GM23248 (cell line): ENCODE measurements around the gene KCNG2. TPM values are rescaled to one million over a fixed set of nuclear protein-coding genes. Genes with fewer than 3 reads are reported as not detected.
"Not testable (repeated sequence)": the region's sequence is repeated elsewhere in the genome, so short reads cannot be mapped to it uniquely, and the experiment has no call there.

Experiments used
- DNase-seq: peaks from one replicate; pipeline ENCODE4 v3.0.0-alpha.2; 2015
- H2AFZ ChIP-seq: fragments of 200-600 bp; sonication (generic); 2 replicates; pipeline ENCODE4 v1.6.1; 2016; ENCODE audit warnings: antibody characterized with exemption
- H3F3A ChIP-seq: fragments of 200-600 bp; sonication (generic); 2 replicates; pipeline ENCODE4 v1.6.1; 2016; ENCODE audit warnings: mild to moderate bottlenecking, antibody characterized with exemption, mixed run types; ENCODE audit not compliant: insufficient read depth
- H3K27ac ChIP-seq: fragments of 200-600 bp; sonication (generic); 2 replicates; pipeline ENCODE4 v1.5.1; 2016; ENCODE audit warnings: mild to moderate bottlenecking
- H3K27me3 ChIP-seq: fragments of 200-600 bp; sonication (generic); replicated peaks from 2 replicates; pipeline ENCODE4 v1.6.1; 2016; ENCODE audit warnings: mild to moderate bottlenecking; ENCODE audit not compliant: insufficient read depth
- H3K36me3 ChIP-seq: fragments of 200-600 bp; sonication (generic); 2 replicates; pipeline ENCODE4 v1.6.1; 2016; ENCODE audit warnings: low read depth, mild to moderate bottlenecking
- H3K4me1 ChIP-seq: fragments of 200-600 bp; sonication (generic); 2 replicates; pipeline ENCODE4 v1.6.1; 2016; ENCODE audit warnings: mild to moderate bottlenecking; ENCODE audit not compliant: insufficient read depth
- H3K4me2 ChIP-seq: fragments of 200-600 bp; sonication (generic); one replicate; pipeline ENCODE4 v1.6.1; 2016; ENCODE audit warnings: mild to moderate bottlenecking; ENCODE audit not compliant: unreplicated experiment
- H3K4me3 ChIP-seq: fragments of 200-600 bp; sonication (generic); 2 replicates; pipeline ENCODE4 v1.5.1; 2016; ENCODE audit warnings: mild to moderate bottlenecking
- H3K79me2 ChIP-seq: fragments of 200-600 bp; sonication (generic); 2 replicates; pipeline ENCODE4 v1.6.1; 2016; ENCODE audit warnings: mild to moderate bottlenecking; ENCODE audit not compliant: insufficient read depth
- H3K9ac ChIP-seq: fragments of 200-600 bp; sonication (generic); 2 replicates; pipeline ENCODE4 v1.6.1; 2016; ENCODE audit warnings: mild to moderate bottlenecking
- H3K9me2 ChIP-seq: fragments of 200-600 bp; sonication (generic); 2 replicates; pipeline ENCODE4 v1.6.1; 2016; ENCODE audit warnings: mixed run types, mild to moderate bottlenecking, moderate library complexity; ENCODE audit not compliant: insufficient read depth
- H3K9me3 ChIP-seq: fragments of 200-600 bp; sonication (generic); one replicate; pipeline ENCODE4 v1.6.1; 2017; ENCODE audit warnings: low read depth
- H4K20me1 ChIP-seq: fragments of 200-600 bp; sonication (generic); 2 replicates; pipeline ENCODE4 v1.6.0; 2016; ENCODE audit not compliant: insufficient read depth
- EZH2 ChIP-seq: fragments of 200-600 bp; sonication (generic); IDR thresholded peaks from 2 replicates; pipeline ENCODE4 v1.6.1; 2018; ENCODE audit warnings: antibody characterized with exemption, mild to moderate bottlenecking; ENCODE audit not compliant: insufficient read depth, poor library complexity, severe bottlenecking
- EZH2phosphoT487 ChIP-seq: fragments of 200-600 bp; sonication (generic); IDR thresholded peaks from 2 replicates; pipeline ENCODE4 v1.6.1; 2018; ENCODE audit warnings: antibody characterized with exemption, moderate library complexity, mild to moderate bottlenecking, low read depth; ENCODE audit not compliant: insufficient read depth
- WGBS, 2 experiments: methylation state at CpG; one replicate each; pipeline ENCODE4 v1.1.6; 2015 to 2017; ENCODE audit warnings: low lambda C conversion rate in 2 of 2, low coverage in 1 of 2; ENCODE audit errors: missing lambda C conversion rate in 2 of 2; 5-methylcytosine and 5-hydroxymethylcytosine counted together
- in situ Hi-C: fragments of 300-500 bp; cut with MboI; formaldehyde crosslinking; loops from 2 replicates; pipeline ENCODE4 v1.15.0; 2020
- polyA plus RNA-seq: library from polyadenylated mRNA; unstranded; fragments of >200 nt; fragmentation: Nextera tagmentation; extraction: Ambion mirVana; gene quantifications from 2 replicates; pipeline ENCODE4 v1.2.1, GENCODE V29; 2016
- total RNA-seq: library from RNA; depleted of rRNA; stranded (reverse); fragments of >200 nt; shearing (Covaris generic); gene quantifications from 2 replicates; pipeline ENCODE4 v1.2.3, GENCODE V29; 2014

Gene KCNG2
- total and polyA plus RNA-seq, 2 experiments from 2014 or later = not detected

DNA sequence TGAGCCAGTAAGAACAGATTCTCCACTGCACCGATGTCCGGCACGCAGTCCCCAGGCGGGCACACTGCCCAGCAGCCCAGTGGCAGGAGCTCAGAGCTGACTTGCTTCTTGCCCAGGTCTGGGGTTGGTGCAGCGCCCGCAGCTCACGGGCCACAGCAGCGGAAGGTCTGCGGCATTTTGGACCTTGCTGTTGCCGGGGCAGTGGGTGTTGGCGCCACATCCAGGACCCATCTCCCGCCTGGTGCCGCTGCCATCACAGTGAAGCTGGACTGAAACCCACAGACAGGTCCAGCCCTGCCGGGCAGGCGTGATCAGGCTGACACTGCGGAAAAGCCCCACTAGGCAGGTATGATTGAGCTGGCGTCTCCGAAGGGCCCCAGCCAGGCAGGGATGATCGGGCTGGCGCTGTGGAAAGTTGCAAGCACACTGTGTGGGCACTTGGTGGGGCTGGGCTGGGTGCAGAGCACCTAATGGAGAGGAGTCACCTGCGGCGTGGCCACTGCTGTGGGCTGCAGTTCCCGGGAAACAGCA, 78.3 kb downstream of the KCNG2 start:
- Histone ChIP-seq H3K27me3 (peaks cover 23% of the 10 kb centered on the region), H3K36me3 (no peaks in the 10 kb centered on the region), H4K20me1 (no peaks in the 10 kb centered on the region), H3K27ac (no peak overlapping the region), H3K9ac (no peak overlapping the region), H3K4me2 (no peak overlapping the region), H3F3A (no peaks in the 10 kb centered on the region), H3K9me3 (no peaks in the 10 kb centered on the region), H3K4me3 (no peak overlapping the region), H2AFZ (no peak overlapping the region), H3K79me2 (no peaks in the 10 kb centered on the region), H3K9me2 (no peaks in the 10 kb centered on the region), H3K4me1 (no peaks in the 10 kb centered on the region)
- 77 to 78% methylated on average over 23 of the region's 23 CpGs for WGBS, 2 experiments
- DNase-seq = no peak
- no peak for TF ChIP-seq EZH2
- TF ChIP-seq EZH2phosphoT487 = no peak
- in situ Hi-C loops = no loop called here

GRCh38 chr18:79876497-79876896, 78.8 kb downstream of the KCNG2 start:
- 54 to 58% methylated on average over 15 to 16 of the region's 16 CpGs for WGBS, 2 experiments
- DNase-seq = no peak
- Histone ChIP-seq H3K9me3 (no peaks in the 10 kb centered on the region), H3K4me3 (no peak overlapping the region), H3K36me3 (no peaks in the 10 kb centered on the region), H3K27me3 (peaks cover 23% of the 10 kb centered on the region), H3K79me2 (no peaks in the 10 kb centered on the region), H3K9ac (no peak overlapping the region), H4K20me1 (no peaks in the 10 kb centered on the region), H3F3A (no peaks in the 10 kb centered on the region), H3K27ac (no peak overlapping the region), H3K9me2 (no peaks in the 10 kb centered on the region), H2AFZ (no peak overlapping the region), H3K4me2 (no peak overlapping the region), H3K4me1 (no peaks in the 10 kb centered on the region)
- TF ChIP-seq EZH2phosphoT487 (no peak), EZH2 (no peak)
- in situ Hi-C loops = no loop called here

GRCh38 chr18:79877163-79878091, 79.7 kb downstream of the KCNG2 start:
- TF ChIP-seq EZH2phosphoT487 (no peak), EZH2 (no peak)
- H3K27ac ChIP-seq = no peak overlapping the region
- no peak overlapping the region for H3K4me3 ChIP-seq
- no peak overlapping the region for H3K9ac ChIP-seq
- in situ Hi-C loops = no loop called here
- no peaks in the 10 kb centered on the region for H3K79me2 ChIP-seq
- no peak overlapping the region for H3K4me2 ChIP-seq
- no peaks in the 10 kb centered on the region for H4K20me1 ChIP-seq
- 41 to 45% methylated on average over 31 to 38 of the region's 38 CpGs for WGBS, 2 experiments
- H3K27me3 ChIP-seq = peaks cover 18% of the 10 kb centered on the region
- H3K9me2 ChIP-seq = no peaks in the 10 kb centered on the region
- no peak overlapping the region for H2AFZ ChIP-seq
- DNase-seq = no peak
- no peaks in the 10 kb centered on the region for H3F3A ChIP-seq
- H3K4me1 ChIP-seq = no peaks in the 10 kb centered on the region
- H3K9me3 ChIP-seq = no peaks in the 10 kb centered on the region
- no peaks in the 10 kb centered on the region for H3K36me3 ChIP-seq

GRCh38 chr18:79878246-79878645, 80.5 kb downstream of the KCNG2 start:
- H3K4me3 ChIP-seq, H3K79me2 ChIP-seq, H3K4me1 ChIP-seq, H3K27ac ChIP-seq, H3F3A ChIP-seq, in situ Hi-C loops, H3K9ac ChIP-seq, H3K4me2 ChIP-seq, H3K9me2 ChIP-seq, DNase-seq, H3K9me3 ChIP-seq, H3K36me3 ChIP-seq, H4K20me1 ChIP-seq, H2AFZ ChIP-seq: not testable (repeated sequence)
- WGBS, 2 experiments = 75% methylated on average over 20 to 25 of the region's 25 CpGs
- peaks cover 13% of the 10 kb centered on the region for H3K27me3 ChIP-seq
